Fibroblast of lung (primary cell): ENCODE results near the gene TSHR.

Experiments used
- EZH2 ChIP-seq: IDR thresholded peaks from 2 replicates; pipeline ENCODE4 v1.5.1; 2012; ENCODE audit warnings: low read length, control low read depth, mild to moderate bottlenecking; ENCODE audit errors: missing control alignments
- TF ChIP-seq, protein P1 (sequence below), 2 donors: IDR thresholded peaks in 1 of 2; conservative IDR thresholded peaks in 1 of 2; 1 replicate in 1 of 2; 2 replicates in 1 of 2; pipeline ENCODE4 v1.5.1; 2011 to 2012; ENCODE audit warnings: low read length in 2 of 2, control low read depth in 1 of 2, inconsistent platforms in 1 of 2, low read depth in 1 of 2, mild to moderate bottlenecking in 1 of 2

DNA sequence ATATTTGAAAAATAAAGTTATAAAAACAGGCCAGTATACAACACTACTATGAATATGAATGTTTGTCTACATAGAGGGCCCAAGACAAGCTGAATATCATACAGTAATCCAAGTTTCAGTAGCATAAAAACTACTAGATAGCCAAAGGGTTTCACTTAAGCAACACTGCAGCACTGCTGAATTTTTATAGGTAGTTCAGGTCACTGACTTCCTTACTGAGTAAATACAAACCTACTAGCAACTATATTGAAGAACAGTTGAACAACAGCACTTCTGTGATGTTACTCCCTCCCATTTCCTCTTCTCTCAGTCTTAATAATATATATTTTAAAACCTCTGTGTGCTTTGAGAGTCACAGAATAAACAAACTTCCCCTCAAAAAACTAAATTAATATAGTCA, 222.6 kb downstream of the TSHR start:
- TF ChIP-seq, protein P1, sequence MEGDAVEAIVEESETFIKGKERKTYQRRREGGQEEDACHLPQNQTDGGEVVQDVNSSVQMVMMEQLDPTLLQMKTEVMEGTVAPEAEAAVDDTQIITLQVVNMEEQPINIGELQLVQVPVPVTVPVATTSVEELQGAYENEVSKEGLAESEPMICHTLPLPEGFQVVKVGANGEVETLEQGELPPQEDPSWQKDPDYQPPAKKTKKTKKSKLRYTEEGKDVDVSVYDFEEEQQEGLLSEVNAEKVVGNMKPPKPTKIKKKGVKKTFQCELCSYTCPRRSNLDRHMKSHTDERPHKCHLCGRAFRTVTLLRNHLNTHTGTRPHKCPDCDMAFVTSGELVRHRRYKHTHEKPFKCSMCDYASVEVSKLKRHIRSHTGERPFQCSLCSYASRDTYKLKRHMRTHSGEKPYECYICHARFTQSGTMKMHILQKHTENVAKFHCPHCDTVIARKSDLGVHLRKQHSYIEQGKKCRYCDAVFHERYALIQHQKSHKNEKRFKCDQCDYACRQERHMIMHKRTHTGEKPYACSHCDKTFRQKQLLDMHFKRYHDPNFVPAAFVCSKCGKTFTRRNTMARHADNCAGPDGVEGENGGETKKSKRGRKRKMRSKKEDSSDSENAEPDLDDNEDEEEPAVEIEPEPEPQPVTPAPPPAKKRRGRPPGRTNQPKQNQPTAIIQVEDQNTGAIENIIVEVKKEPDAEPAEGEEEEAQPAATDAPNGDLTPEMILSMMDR (conservative IDR thresholded peaks at IDR 0.05 in 1 of 2, IDR thresholded peaks at IDR 0.05 in 1 of 2; ENCODE audit: low read depth in 1 of 2, low read length in 2 of 2): no peak
- no peak for TF ChIP-seq EZH2
